OCI-LY7 (cell line): ENCODE measurements around the gene ATXN1.

Experiments used
- EZH2phosphoT487 ChIP-seq: fragments of 200-600 bp; sonication (generic); IDR thresholded peaks from 2 replicates; pipeline ENCODE4 v1.6.1; 2018; ENCODE audit warnings: low read depth, borderline replicate concordance, mild to moderate bottlenecking, mixed run types, antibody characterized with exemption, low read length, moderate library complexity, mixed read lengths
- TF ChIP-seq, protein P1 (sequence below): fragments of 200-600 bp; sonication (generic); conservative IDR thresholded peaks from 2 replicates; pipeline ENCODE4 v1.5.1; 2014; ENCODE audit warnings: mild to moderate bottlenecking, antibody characterized with exemption, low read length, moderate library complexity, mixed read lengths

DNA sequence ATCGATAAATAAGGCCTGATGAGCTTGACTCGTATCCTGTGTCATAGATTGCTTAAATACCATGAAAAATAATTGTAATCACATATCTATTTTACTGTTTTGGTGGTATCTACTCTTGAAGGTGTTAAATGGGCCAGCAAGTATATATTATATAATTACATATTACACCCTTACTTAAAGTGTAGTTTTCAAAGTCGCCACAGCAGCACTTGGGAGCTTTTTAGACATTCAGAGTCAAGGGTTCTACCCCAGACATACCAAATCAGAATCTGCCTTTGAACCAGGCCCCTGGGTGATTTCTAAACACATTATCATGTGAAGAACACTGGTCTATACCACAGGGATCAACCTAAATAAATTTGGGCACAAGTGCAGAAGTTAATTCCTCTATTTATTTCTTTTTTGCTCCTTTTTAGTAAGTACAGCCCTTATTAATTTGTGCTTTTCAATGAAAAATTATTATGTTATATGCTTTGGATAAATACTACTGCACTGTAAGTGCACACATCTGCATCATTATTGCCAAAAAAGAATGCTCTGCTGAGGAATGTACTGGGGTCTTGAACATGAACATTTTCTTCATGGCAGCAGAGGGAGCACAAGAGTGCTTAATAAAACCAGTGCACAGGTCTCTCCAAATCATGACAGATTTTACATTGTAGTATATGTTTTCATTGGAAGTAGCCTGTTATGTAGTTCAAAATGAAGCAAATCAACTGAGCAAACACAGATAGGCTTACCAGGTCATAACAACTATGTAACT lies 3.1 kb upstream of the ATXN1 start:
- TF ChIP-seq, protein P1, sequence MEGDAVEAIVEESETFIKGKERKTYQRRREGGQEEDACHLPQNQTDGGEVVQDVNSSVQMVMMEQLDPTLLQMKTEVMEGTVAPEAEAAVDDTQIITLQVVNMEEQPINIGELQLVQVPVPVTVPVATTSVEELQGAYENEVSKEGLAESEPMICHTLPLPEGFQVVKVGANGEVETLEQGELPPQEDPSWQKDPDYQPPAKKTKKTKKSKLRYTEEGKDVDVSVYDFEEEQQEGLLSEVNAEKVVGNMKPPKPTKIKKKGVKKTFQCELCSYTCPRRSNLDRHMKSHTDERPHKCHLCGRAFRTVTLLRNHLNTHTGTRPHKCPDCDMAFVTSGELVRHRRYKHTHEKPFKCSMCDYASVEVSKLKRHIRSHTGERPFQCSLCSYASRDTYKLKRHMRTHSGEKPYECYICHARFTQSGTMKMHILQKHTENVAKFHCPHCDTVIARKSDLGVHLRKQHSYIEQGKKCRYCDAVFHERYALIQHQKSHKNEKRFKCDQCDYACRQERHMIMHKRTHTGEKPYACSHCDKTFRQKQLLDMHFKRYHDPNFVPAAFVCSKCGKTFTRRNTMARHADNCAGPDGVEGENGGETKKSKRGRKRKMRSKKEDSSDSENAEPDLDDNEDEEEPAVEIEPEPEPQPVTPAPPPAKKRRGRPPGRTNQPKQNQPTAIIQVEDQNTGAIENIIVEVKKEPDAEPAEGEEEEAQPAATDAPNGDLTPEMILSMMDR = no peak; the same call in 1 of the 2 replicates
- TF ChIP-seq EZH2phosphoT487 = no peak
